Esophagus muscularis mucosa (tissue), 4 donors: ENCODE results near the gene RPUSD1. TPM values are rescaled to one million over a fixed set of nuclear protein-coding genes. Genes with fewer than 3 reads are reported as not detected.

Source experiments
- DNase-seq: peaks from one replicate; pipeline ENCODE4 v3.0.0-alpha.2; 2017; ENCODE audit errors: extremely low spot score
- H3K27ac ChIP-seq, 4 donors: fragments of 200-600 bp; sonication (generic); replicated peaks in 1 of 4; 1 replicate in 3 of 4; 2 replicates in 1 of 4; pipeline ENCODE4 v1.5.1; 2016 to 2019; ENCODE audit warnings: mild to moderate bottlenecking in 1 of 4
- H3K27me3 ChIP-seq, 4 donors: fragments of 200-600 bp; sonication (generic); one replicate each; pipeline versions ENCODE4 v1.5.1 to v1.6.0; 2016 to 2019
- H3K36me3 ChIP-seq, 4 donors: fragments of 200-600 bp; sonication (generic); one replicate each; pipeline ENCODE4 v1.5.1; 2016 to 2019
- H3K4me1 ChIP-seq, 4 donors: fragments of 200-600 bp; sonication (generic); one replicate each; pipeline ENCODE4 v1.5.1; 2016 to 2019
- H3K4me3 ChIP-seq, 4 donors: fragments of 200-600 bp; sonication (generic); 1 replicate in 2 of 4; 2 replicates in 2 of 4; pipeline ENCODE4 v1.5.1; 2016 to 2019; ENCODE audit warnings: mild to moderate bottlenecking in 4 of 4, moderate library complexity in 1 of 4
- H3K9me3 ChIP-seq, 4 donors: fragments of 200-600 bp; sonication (generic); 1 replicate in 3 of 4; 2 replicates in 1 of 4; pipeline ENCODE4 v1.5.1; 2016 to 2019
- CTCF ChIP-seq, 3 experiments: fragments of 200-600 bp in 2 of 3; fragments of 450-650 bp in 1 of 3; sonication (generic) in 2 of 3; IDR thresholded peaks; one replicate each; pipeline ENCODE4 v1.5.1; 2017 to 2019; ENCODE audit warnings: antibody characterized with exemption in 3 of 3, mild to moderate bottlenecking in 2 of 3, moderate library complexity in 1 of 3
- EP300 ChIP-seq: sonication (generic); formaldehyde crosslinking; IDR thresholded peaks from one replicate; pipeline ENCODE4 v1.6.1; 2017; ENCODE audit warnings: antibody characterized with exemption
- POLR2A ChIP-seq: fragments of 450-650 bp; IDR thresholded peaks from one replicate; pipeline ENCODE4 v1.6.1; 2017; ENCODE audit warnings: antibody characterized with exemption, moderate library complexity, mild to moderate bottlenecking, low read depth
- POLR2AphosphoS5 ChIP-seq, 2 donors: sonication (generic); formaldehyde crosslinking; IDR thresholded peaks; one replicate each; pipeline ENCODE4 v1.6.1; 2017; ENCODE audit warnings: antibody characterized with exemption in 2 of 2
- WGBS: methylation state at CpG from one replicate; pipeline ENCODE4 v1.1.5; 2018; 5-methylcytosine and 5-hydroxymethylcytosine counted together
- intact Hi-C: fragments of 100-400 bp; cut with DNase I; formaldehyde crosslinking; loops from one replicate; pipeline ENCODE4 v1.15.1; 2023
- total RNA-seq, 4 donors: library from RNA; depleted of rRNA; stranded (reverse); fragments of >200 nt; gene quantifications; one replicate each; pipeline versions ENCODE4 v1.1.0 to v1.2.1, GENCODE V29; 2016

The RPUSD1 gene
- total RNA-seq, 4 donors from 2014 or later: 10.4 to 29.1 (median 20.4) TPM

GRCh38 chr16:802914-803753 lies 15.0 kb upstream of the RPUSD1 start:
- Histone ChIP-seq H3K36me3 (no peaks in the 10 kb centered on the region), H3K4me3 (no peak overlapping the region), H3K27me3 (peaks cover 0 to 77% (median 28%) of the 10 kb centered on the region in 4 donors), H3K4me1 (peaks cover 5 to 32% (median 19%) of the 10 kb centered on the region in 4 donors), H3K27ac (no peak overlapping the region), H3K9me3 (no peaks in the 10 kb centered on the region)
- DNase-seq: no peak
- intact Hi-C loops: no loop called here
- no peak for TF ChIP-seq CTCF (IDR thresholded peaks at IDR 0.05)
- TF ChIP-seq POLR2AphosphoS5 (IDR thresholded peaks at IDR 0.05): no peak
- TF ChIP-seq EP300: no peak
- WGBS: 72% methylated on average over 19 of the region's 33 CpGs

- no peak for DNase-seq
- 80% methylated on average over 1 of the region's 7 CpGs for WGBS
- peaks cover 0 to 84% (median 28%) of the 10 kb centered on the region in 4 donors for H3K27me3 ChIP-seq
- intact Hi-C loops: no loop called here
- H3K4me1 ChIP-seq: peaks cover 5 to 29% (median 16%) of the 10 kb centered on the region in 4 donors
- no peak overlapping the region for H3K4me3 ChIP-seq
- no peaks in the 10 kb centered on the region for H3K36me3 ChIP-seq
- H3K9me3 ChIP-seq: no peaks in the 10 kb centered on the region
- no peak overlapping the region for H3K27ac ChIP-seq
- TF ChIP-seq POLR2A: no peak
- TF ChIP-seq EP300: no peak
- TF ChIP-seq CTCF (IDR thresholded peaks at IDR 0.05): no peak
- TF ChIP-seq POLR2AphosphoS5 (IDR thresholded peaks at IDR 0.05): no peak
Measured at GRCh38 chr16:802461-802860, 14.3 kb upstream of the RPUSD1 start.

GRCh38 chr16:801584-802363 lies 13.6 kb upstream of the RPUSD1 start:
- no peaks in the 10 kb centered on the region for H3K9me3 ChIP-seq
- no peak for TF ChIP-seq POLR2A
- TF ChIP-seq EP300: no peak
- TF ChIP-seq CTCF (IDR thresholded peaks at IDR 0.05): no peak
- TF ChIP-seq POLR2AphosphoS5 (IDR thresholded peaks at IDR 0.05): no peak
- peaks cover 2 to 24% (median 12%) of the 10 kb centered on the region in 4 donors for H3K4me1 ChIP-seq
- DNase-seq: no peak
- no peak overlapping the region for H3K4me3 ChIP-seq
- H3K27me3 ChIP-seq: peaks cover 0 to 91% (median 28%) of the 10 kb centered on the region in 4 donors
- intact Hi-C loops: no loop called here
- H3K27ac ChIP-seq: no peak overlapping the region
- WGBS: 69% methylated on average over 10 of the region's 22 CpGs
- H3K36me3 ChIP-seq: no peaks in the 10 kb centered on the region

- Histone ChIP-seq H3K27ac (no peak overlapping the region), H3K4me1 (peaks cover 0 to 16% (median 5%) of the 10 kb centered on the region in 4 donors), H3K4me3 (no peak overlapping the region), H3K9me3 (no peaks in the 10 kb centered on the region), H3K27me3 (peaks cover 0 to 99% (median 28%) of the 10 kb centered on the region in 4 donors), H3K36me3 (no peaks in the 10 kb centered on the region)
- no peak for DNase-seq
- WGBS: 20% methylated on average over 3 of the region's 17 CpGs
- TF ChIP-seq POLR2A (no peak), POLR2AphosphoS5 (IDR thresholded peaks at IDR 0.05) (no peak), EP300 (no peak), CTCF (IDR thresholded peaks at IDR 0.05) (no peak)
- intact Hi-C loops: no loop called here
Measured at GRCh38 chr16:800834-801511, 12.8 kb upstream of the RPUSD1 start.
